HL-60 (cell line): ENCODE data around the gene GRID1.

ENCODE experiments used
- DNase-seq, 2 experiments: peaks; one replicate each; pipeline ENCODE4 v3.0.0-alpha.2; 2010 to 2020; ENCODE audit warnings: low read depth in 1 of 2, low spot score in 1 of 2
- H3K27ac ChIP-seq: fragments of 250-450 bp; sonication (Bioruptor Pico); replicated peaks from 2 replicates; pipeline ENCODE4 v1.5.1; 2020; ENCODE audit warnings: mild to moderate bottlenecking, moderate library complexity
- H3K27me3 ChIP-seq: fragments of 250-450 bp; sonication (Bioruptor Pico); 2 replicates; pipeline ENCODE4 v1.5.1; 2021; ENCODE audit warnings: mild to moderate bottlenecking, moderate library complexity; ENCODE audit not compliant: insufficient read depth, poor library complexity, severe bottlenecking
- H3K4me3 ChIP-seq: replicated peaks from 2 replicates; pipeline ENCODE4 v1.5.1; 2011; ENCODE audit warnings: mild to moderate bottlenecking, control low read depth, low read length; ENCODE audit not compliant: insufficient read depth
- CTCF ChIP-seq: IDR thresholded peaks from one replicate; pipeline ENCODE4 v1.5.1; 2011; ENCODE audit warnings: low read length, control low read depth, inconsistent platforms; ENCODE audit not compliant: insufficient read depth
- GABPA ChIP-seq: IDR thresholded peaks from 2 replicates; pipeline ENCODE4 v1.6.1; 2012; ENCODE audit warnings: low read depth
- POLR2AphosphoS5 ChIP-seq: IDR thresholded peaks from 2 replicates; pipeline ENCODE4 v1.6.1; 2012; ENCODE audit warnings: low read depth
- REST ChIP-seq: IDR thresholded peaks from 2 replicates; pipeline ENCODE4 v1.6.1; 2012; ENCODE audit warnings: low read depth; ENCODE audit not compliant: insufficient replicate concordance
- SPI1 ChIP-seq: IDR thresholded peaks from 2 replicates; pipeline ENCODE4 v1.6.1; 2012; ENCODE audit warnings: low read depth, mild to moderate bottlenecking, borderline replicate concordance

The GRID1 gene

GRCh38 chr10:86357676-86358075 is 8.9 kb downstream of the GRID1 start:
- H3K27me3 ChIP-seq, result peaks cover 3% of the 10 kb centered on the region
- no peak for DNase-seq
- no peak for TF ChIP-seq REST
- no peak for TF ChIP-seq CTCF
- TF ChIP-seq SPI1, result no peak
- TF ChIP-seq GABPA, result no peak
- TF ChIP-seq POLR2AphosphoS5, result no peak
- H3K4me3 ChIP-seq, result no peak overlapping the region
- H3K27ac ChIP-seq, result peak overlapping the region; percentile 88; the same call in 1 of the 2 replicates

- Histone ChIP-seq H3K4me3 (no peak overlapping the region), H3K27me3 (no peaks in the 10 kb centered on the region), H3K27ac (peak overlapping the region; percentile 88)
- peak in 1 of 2 experiments; percentile 53 for DNase-seq
- TF ChIP-seq REST, result no peak
- peak; percentile 38; the same call in 1 of the 2 replicates for TF ChIP-seq SPI1
- TF ChIP-seq CTCF, result no peak
- no peak for TF ChIP-seq GABPA
Measured at GRCh38 chr10:86357041-86357440, 9.6 kb downstream of the GRID1 start.

GRCh38 chr10:86356296-86356695 is 10.3 kb downstream of the GRID1 start:
- no peak for DNase-seq
- TF ChIP-seq SPI1, result peak; percentile 40; the same call in 1 of the 2 replicates
- no peak for TF ChIP-seq REST
- no peak overlapping the region for H3K4me3 ChIP-seq
- H3K27me3 ChIP-seq, result no peaks in the 10 kb centered on the region
- H3K27ac ChIP-seq, result peak overlapping the region; percentile 88

- Histone ChIP-seq H3K4me3 (no peak overlapping the region), H3K27ac (peak overlapping the region; percentile 88), H3K27me3 (no peaks in the 10 kb centered on the region)
- DNase-seq, result peak; percentile 60 to 96
- TF ChIP-seq CTCF, result no peak
- no peak for TF ChIP-seq REST
- peak; percentile 99 for TF ChIP-seq SPI1
- no peak for TF ChIP-seq GABPA
- peak; percentile 91 for TF ChIP-seq POLR2AphosphoS5
Measured at GRCh38 chr10:86355571-86356038, 11.0 kb downstream of the GRID1 start.
